Measurements from ENCODE around the gene GLT1D1.

- no peak for TF ChIP-seq CTCF (IDR thresholded peaks at IDR 0.05; ENCODE audit: low read length)
- TF ChIP-seq EZH2 (optimal IDR thresholded peaks at IDR 0.05; ENCODE audit: low read depth, low read length), result no peak
These were observed 18.2 kb downstream of the GLT1D1 start for GRCh38 chr12:128871516-128871892.

Data from MM.1S (cell line).